Astrocyte of the cerebellum (primary cell): ENCODE results near the gene TBC1D21.

Source experiments
- DNase-seq: peaks from one replicate; pipeline ENCODE4 v3.0.0-alpha.2; 2011; ENCODE audit warnings: low read depth
- H3K4me3 ChIP-seq: 2 replicates; pipeline ENCODE4 v1.5.1; 2011; ENCODE audit warnings: mild to moderate bottlenecking, low read depth, low read length, moderate library complexity
- CTCF ChIP-seq: IDR thresholded peaks from 2 replicates; pipeline ENCODE4 v1.5.1; 2012; ENCODE audit warnings: low read length, low read depth, moderate library complexity, mild to moderate bottlenecking; ENCODE audit errors: missing control alignments
- in situ Hi-C: cut with HindIII; loops from 2 replicates; pipeline ENCODE4 v1.10.0; 2017; ENCODE audit warnings: low sequenced_read_pairs

TBC1D21 gene

GRCh38 chr15:73885954-73886700 lies 12.8 kb downstream of the TBC1D21 start:
- DNase-seq: no peak
- in situ Hi-C loops: no loop called here
- no peak overlapping the region for H3K4me3 ChIP-seq
- no peak for TF ChIP-seq CTCF

- no peak overlapping the region for H3K4me3 ChIP-seq
- no peak for DNase-seq
- no peak for TF ChIP-seq CTCF
- in situ Hi-C loops: no loop called here
These were observed 13.5 kb downstream of the TBC1D21 start for GRCh38 chr15:73886717-73887345.

GRCh38 chr15:73887481-73887880 lies 14.1 kb downstream of the TBC1D21 start:
- DNase-seq: no peak
- in situ Hi-C loops: no loop called here
- no peak for TF ChIP-seq CTCF
- H3K4me3 ChIP-seq: no peak overlapping the region

- in situ Hi-C loops: no loop called here
- TF ChIP-seq CTCF: no peak
- H3K4me3 ChIP-seq: no peak overlapping the region
- no peak for DNase-seq
These were observed 15.1 kb downstream of the TBC1D21 start for GRCh38 chr15:73888224-73889041.

- H3K4me3 ChIP-seq: no peak overlapping the region
- no peak for DNase-seq
- in situ Hi-C loops: no loop called here
- TF ChIP-seq CTCF: no peak
These were observed 15.8 kb downstream of the TBC1D21 start for GRCh38 chr15:73889053-73889761.

GRCh38 chr15:73889762-73890124 lies 16.4 kb downstream of the TBC1D21 start:
- in situ Hi-C loops: no loop called here
- no peak for TF ChIP-seq CTCF
- DNase-seq: no peak
- no peak overlapping the region for H3K4me3 ChIP-seq
